HG03103 (cell line): ENCODE results near the gene SET.

Source experiments
- ATAC-seq: cut with Tn5 transposase; IDR thresholded peaks from one replicate; pipeline ENCODE4 v1.9.1; 2021; ENCODE audit warnings: low read depth; ENCODE audit not compliant: unreplicated experiment

SET gene

DNA sequence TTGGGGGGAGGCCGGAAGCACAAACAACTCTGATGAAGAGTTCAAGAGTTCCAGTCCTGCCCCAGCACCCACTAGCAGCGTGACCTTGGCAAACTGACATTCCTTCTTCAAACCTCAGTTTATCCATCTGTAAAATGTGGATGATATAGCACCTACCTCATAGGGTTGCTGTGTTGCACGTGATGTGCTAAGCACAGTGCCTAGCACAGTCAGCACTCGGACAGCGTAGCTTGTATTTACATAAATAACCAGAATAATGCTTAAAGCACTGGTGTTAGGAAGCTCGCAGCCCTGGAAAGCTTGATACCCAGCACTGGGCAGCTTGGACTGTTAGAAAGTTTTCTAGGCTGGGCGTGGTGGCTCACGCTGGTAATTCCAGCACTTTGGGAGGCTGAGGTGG lies 18.4 kb downstream of the SET start:
- ATAC-seq = no peak

DNA sequence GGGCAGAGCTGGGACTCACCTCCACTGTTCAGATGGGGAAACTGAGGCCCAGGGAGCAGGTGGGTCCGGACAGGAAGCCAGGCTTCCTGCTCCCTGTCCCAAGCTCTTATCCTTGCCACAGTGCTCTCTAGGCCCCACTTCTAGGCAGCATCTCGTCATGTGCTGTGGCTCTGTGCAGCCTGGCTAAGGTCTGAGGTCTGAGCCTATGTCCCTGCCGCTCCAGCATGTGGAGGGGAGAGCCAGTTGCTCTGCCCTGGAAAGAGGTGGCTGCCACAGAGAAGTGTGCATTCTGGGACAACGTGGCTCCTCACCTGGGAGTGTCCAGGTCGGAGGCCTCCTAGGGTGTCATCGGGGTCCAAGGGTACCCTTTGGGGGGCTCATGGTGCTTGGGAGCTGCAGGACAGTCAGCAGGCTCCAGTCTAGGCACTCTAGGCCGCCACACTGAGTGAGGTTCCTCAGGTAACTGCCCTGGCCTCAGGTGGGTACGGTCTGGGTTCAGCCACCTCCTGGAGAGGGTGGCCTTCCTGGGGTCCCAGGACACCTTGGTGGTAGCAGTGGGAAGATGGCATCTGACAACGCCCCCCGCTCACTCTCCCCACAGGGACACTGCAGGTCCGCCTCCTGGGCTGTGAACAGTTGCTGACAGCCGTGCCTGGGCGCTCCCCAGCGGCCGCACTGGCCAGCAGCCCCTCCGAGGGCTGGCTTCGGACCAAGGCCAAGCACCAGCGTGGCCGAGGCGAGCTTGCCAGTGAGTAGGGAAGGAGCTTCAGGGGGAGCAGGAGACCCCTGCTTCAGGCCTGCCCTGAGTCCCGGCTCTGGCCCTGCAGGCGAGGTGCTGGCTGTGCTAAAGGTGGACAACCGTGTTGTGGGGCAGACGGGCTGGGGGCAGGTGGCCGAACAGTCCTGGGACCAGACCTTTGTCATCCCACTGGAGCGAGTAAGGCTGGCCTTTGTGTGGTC lies 23.7 kb downstream of the SET start:
- no peak for ATAC-seq

DNA sequence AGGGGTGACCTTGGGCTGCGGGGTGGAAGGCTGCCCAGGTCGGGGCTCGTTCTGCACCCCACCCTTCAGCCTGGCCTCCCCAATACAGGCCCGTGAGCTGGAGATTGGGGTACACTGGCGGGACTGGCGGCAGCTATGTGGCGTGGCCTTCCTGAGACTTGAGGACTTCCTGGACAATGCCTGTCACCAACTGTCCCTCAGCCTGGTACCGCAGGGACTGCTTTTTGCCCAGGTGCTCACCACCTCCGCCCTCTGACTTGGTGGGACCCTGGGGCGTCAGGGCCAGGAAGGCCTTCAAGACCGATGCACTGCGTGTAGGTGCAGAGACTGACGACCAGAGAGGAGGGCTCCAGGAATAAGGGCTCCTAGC lies 24.4 kb downstream of the SET start:
- no peak for ATAC-seq

DNA sequence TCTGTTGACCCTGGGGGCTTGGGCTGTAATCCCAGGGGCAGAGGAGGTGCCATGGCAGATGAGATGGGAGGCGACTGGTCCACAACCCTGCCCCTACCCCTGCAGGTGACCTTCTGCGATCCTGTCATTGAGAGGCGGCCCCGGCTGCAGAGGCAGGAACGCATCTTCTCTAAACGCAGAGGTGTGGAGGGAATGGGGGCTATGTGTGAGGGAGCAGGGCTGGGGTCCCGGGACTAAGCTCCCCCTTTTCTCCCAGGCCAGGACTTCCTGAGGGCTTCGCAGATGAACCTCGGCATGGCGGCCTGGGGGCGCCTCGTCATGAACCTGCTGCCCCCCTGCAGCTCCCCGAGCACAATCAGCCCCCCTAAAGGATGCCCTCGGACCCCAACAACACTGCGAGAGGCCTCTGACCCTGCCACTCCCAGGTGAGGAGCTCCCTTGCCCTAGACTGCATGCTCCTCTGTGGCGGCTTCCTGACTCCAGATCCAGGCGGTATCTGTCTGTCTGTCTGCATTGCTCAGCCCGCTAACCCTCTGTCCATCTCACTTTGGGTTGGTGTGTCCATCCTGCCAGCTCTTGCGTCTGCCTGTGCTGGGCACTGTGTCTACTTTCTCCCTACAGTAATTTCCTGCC lies 25.0 kb downstream of the SET start:
- ATAC-seq = no peak

DNA sequence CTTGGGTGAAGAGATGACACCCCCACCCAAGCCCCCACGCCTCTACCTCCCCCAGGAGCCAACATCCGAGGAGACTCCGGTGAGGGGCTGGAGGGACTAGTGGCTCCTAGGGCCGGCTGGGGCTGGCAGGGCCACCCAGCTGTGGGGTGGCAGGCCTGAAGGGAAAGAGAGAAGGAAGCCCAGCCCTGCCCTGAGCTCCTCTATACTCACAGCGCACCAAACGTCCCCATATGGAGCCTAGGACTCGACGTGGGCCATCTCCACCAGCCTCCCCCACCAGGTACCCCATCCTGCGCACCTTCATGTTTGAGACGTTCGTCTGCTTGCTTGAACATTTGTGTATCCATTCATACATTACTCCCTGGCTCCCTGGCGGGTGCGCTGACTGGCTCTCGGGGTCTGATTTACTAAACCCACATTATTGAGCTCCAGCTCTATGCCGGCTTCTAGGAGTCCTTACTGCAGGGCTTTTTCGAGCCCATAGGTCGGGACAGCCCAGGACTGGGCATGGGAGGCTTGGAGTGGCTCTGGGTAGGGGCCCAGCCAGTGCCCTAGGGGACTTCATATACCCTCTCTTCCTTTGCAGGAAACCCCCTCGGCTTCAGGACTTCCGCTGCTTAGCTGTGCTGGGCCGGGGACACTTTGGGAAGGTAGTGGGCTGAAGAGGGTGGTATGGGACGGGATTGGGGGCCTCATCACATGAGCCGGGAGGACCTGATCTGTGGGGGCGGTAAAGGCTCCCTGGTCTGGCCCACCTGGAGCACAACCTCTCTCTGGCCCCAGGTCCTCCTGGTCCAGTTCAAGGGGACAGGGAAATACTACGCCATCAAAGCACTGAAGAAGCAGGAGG lies 25.8 kb downstream of the SET start:
- ATAC-seq = no peak

DNA sequence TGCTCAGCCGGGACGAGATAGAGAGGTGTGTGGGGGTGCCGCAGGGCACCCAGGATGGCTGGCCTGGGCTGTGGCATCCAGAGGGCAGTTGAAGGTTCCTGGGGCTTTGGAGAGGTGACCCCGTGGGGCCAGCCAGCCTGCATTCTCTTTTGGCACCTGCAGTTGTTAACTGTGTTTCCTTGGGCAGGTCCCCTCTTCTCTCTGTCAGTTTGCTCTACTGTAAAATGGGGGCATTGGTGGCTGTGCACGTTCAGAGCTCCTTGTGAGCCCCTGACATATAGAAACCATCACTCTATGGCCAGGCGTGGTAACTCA lies 26.4 kb downstream of the SET start:
- ATAC-seq = no peak

DNA sequence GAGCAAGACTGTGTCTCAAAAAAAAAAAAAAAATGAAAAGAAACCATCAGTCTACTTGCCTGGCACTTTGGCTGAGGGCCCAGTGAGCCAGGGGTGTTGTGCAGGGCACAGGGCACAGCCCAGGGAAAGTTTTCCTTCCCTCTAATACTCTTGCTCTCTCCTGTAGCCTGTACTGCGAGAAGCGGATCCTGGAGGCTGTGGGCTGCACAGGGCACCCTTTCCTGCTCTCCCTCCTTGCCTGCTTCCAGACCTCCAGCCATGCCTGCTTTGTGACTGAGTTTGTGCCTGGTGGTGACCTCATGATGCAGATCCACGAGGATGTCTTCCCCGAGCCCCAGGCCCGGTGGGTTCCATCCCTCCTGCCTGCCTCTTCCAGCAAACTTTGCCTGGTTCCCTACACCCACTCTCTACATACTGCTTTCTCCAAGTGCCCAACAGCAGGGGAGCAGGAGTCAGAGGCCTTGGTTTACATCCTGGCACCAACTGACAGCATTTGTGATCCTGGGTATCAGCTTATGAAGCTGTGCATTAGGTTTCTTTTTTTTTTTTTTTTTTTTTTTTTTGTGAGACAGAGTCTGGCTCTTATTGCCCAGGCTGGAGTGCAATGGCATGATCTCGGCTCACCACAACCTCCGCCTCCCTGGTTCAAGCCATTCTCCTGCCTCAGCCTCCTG lies 27.7 kb downstream of the SET start:
- ATAC-seq = no peak

DNA sequence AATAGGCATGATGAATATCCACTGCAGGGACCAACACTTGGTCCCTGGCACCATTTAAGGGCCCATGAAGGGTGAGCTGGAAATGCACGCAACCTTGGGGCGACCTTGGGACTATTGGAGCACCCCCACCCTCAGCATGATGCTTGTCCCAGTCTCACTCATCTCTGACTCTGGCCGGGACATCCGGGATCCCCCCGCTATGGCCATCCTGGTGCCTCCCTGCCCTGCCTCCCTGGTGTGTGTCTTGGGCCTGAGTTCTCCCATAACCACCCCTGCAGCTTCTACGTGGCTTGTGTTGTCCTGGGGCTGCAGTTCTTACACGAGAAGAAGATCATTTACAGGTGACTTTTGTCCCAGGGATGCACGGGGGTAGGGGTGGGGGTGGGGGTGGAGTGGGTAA lies 29.0 kb downstream of the SET start:
- no peak for ATAC-seq

DNA sequence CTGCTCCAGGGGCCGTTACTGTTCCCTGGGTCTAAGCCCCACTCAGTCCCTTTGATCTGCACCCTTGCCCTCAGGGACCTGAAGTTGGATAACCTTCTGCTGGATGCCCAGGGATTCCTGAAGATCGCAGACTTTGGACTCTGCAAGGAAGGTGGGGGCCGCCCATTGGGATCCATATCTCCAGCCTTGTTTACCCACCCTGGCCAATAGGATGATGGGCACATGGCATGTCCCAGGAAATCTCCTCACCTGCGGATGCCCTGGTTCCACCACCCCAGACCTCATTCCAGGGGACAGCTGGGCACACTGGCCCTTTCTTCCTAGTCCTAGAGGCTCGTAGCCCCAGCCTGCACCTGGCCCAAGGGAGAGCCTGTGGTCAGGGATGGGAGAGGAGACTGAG lies 29.5 kb downstream of the SET start:
- no peak for ATAC-seq

DNA sequence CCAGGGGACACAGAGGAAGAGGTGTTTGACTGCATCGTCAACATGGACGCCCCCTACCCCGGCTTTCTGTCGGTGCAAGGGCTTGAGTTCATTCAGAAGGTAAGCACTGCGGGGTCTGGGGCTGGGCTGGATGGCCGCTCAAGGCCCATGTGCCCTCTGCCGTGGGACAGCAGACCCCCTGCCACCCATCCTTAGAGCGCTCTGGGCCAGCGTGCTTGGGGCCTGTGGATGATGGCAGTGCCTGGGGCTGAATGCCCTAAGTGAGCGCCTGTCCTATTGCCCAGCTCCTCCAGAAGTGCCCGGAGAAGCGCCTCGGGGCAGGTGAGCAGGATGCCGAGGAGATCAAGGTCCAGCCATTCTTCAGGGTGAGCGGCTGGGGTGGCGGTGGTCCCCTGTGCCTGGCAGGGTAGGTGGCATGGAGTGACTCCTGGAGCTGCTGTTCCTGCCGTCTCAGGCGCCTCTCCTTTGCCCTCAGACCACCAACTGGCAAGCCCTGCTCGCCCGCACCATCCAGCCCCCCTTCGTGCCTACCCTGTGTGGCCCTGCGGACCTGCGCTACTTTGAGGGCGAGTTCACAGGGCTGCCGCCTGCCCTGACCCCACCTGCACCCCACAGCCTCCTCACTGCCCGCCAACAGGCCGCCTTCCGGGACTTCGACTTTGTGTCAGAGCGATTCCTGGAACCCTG lies 31.0 kb downstream of the SET start:
- ATAC-seq = no peak

DNA sequence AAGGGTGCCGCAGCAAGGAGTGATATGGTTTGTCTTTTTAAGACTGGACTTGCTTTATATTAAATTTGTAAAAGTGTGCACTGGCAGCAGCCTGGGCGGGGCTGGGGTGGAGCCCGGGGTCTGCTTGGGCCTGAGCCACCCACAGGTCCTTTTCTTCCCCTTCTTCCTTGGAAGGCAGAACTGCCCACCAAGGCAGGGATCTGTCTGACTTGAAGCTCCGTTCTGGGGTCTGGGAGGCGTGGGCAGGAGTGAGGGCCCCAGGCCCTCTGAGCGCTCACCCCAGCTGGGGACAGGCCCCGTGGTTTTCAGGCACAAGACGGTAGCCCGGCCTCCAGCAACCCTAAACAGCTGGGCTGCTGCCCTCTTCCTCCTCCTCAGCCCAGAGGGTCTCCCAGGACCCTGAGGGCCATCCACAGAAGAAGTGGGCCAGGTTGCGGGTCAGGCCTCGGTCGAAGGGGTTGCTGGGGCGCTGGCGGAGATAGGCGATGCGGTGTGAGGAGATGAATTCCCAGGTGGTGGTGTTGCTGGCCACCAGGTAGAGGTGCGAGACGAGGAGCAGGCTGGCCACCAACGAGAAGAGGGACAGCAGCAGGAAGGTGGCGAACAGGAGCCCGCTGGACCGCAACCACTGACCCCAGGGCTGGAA lies 31.9 kb downstream of the SET start:
- no peak for ATAC-seq

DNA sequence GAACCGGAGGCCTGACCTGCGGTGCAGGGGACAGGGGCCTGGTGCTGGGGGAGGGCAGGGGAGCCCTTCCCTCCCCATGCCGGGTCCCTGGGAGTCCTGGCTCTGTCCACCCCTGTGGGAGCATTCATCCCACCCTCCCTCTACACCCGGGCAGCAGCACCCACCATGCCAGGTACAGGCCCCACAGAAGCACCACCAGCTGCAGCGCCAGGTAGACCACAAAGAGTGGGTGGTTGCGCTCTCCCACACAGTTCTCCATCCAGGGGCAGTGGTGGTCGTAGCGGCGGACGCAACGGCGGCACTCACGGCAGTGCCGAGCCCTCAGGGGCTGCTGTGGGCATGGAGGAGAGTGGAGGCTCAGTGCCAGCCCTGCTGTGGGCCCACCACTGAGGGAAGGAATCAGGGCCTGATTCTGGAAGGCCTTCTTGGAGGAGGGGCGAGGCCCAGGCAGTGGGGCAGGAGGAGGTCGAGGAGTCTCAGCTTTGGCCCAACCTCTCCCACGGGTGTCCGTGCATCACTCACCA lies 32.5 kb downstream of the SET start:
- ATAC-seq = no peak

DNA sequence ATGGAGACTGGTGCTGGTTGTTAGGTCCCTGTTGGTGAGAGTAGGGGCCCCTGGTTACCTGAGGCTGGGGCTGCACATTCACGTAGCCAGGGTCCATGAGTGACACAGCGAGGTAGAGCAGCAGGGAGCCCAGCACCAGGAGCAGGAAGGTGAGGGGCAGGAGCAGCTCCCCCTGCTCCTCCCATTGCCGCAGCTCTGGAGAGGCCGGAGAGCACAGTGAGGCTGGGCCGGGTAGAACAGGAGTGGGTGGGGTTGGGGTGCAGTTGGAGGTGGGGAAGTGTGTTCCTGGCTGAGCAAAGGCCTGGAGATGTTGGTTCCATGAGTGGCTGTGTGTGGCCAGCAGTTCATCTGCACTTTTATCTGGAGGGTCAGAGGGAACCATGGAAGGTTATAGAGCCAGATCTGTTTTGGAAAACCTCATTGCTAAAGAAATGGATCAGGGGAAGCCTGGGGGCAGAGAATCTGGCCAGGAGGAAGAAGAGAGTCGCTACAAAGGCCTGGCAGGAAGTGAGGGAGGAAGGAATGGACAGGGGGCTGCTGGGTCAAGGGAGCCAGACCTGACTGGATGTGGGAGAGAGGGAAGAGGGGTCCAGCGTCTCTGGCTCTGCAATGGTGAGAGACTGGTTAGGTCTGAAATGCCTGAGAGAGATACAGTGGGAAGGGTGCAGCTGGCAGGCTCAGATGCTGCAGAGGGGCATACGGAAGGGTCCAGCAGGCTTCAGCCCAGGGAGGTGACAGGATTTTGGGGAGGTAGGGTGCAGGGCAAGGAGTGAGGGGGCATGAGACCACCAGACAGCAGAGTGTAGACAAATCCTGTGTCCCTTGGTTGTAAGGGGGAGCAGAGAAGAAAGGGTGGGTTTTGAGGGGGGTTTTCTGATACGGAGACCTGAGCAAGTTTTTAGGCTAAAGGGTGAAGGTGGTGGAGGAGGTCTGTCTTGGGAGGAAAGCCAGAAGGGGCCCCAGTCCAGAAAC lies 33.6 kb downstream of the SET start:
- ATAC-seq = no peak

DNA sequence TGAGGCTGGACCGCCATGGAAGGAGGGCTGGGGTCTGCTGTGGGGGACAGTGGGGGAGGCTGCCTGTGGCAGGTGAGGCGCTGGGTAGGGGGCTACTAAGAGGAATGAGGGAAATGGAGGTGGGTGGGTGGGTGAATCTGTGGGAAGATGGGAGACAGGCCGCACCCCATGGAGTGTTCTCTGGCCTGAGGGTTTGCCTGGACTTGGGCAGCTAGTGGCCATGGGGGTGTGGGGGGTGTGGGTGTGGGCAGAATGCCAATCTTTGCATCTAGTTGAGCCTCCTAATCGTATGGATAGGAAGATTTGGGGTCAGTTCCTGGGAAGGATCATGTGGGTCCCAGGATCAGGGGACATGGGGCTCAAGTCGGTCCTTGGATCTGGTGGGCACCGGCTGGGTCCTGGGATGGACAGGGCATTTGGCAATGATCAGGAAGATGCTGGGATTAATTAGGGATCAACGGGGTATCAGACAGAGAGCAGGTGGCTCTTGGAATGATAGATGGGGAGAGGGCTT lies 34.4 kb downstream of the SET start:
- ATAC-seq = no peak

DNA sequence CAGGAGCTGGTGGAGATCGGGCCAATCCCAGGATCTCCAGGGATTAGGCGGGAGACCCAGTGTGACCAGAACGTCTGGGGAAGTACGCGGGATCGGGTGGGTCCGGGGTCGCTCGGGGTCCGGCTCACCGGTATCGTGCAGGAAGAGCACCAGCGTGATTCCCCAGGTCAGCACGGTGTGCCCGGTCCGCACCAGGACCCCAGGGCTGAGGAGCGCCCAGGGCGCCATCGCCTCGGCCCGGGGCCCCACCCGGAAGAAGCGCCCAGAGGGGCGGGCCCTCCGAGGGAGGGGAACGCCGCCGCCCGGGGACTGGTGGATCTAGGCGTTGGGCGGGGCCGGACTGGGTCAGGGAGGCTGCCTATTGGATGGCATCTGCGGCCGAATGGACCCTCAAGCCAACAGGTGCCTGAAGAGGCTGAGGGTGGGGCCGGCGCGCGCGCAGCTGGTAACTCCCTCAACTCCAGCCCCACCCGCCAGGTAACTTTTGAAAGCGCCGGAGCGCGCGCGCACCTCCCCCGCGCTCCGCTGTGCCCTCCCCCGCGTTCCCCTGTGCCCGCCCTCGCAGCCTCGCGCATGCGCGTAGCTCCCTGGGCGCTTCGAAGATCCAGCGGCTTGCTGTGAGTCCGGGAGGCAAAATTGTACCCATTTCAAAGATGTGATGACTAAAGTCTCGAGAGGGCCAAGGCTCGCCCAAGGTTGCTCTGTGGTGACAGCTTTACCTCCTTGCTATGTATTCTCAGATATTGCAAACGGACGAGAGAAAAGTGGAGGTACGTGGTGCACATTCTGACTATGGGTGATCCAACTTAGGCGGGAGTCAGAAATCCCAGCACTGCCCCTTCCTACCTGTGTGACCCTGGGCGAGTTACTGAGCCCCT lies 35.1 kb downstream of the SET start, which contains the start of gene ZDHHC12:
ZDHHC12 (minus strand) TSS at position 262 of the 878 bp plus-strand sequence; CDS start at position 228, 34 bp downstream.
- ATAC-seq = peak; percentile 94

DNA sequence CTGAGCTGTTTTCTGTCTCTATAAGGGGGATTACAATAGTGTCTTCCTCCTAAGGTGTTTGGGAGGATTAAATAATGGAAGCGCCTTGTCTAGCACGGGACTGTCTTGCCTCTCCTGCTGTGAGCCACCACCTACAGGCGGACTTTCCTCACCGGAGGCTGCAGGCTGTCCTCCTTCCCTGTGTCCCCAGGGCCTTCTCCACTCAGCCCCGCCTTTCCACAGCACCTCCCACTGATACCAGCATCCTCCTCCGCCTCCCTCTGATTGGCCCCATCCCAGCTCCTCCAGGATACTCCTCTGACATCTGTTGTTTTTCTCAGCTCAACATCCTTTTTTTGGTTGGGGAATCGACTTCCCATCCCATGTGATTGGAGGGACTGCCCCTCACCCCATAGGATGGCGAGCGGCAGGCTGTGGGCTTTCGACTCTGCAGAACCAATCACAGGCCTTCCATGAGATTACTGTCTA lies 35.8 kb downstream of the SET start:
- ATAC-seq = no peak
